KMS-11 (cell line): ENCODE measurements around the gene TLNRD1.
"Not testable (repeated sequence)": the region's sequence is repeated elsewhere in the genome, so short reads cannot be mapped to it uniquely, and the experiment has no call there.

Source experiments
- H2AFZ ChIP-seq: fragments of 200-600 bp; sonication (generic); 2 replicates; pipeline ENCODE4 v1.6.1; 2016; ENCODE audit warnings: antibody characterized with exemption, mixed run types, low read depth
- H3K27ac ChIP-seq: fragments of 200-600 bp; sonication (generic); 2 replicates; pipeline ENCODE4 v1.6.1; 2016; ENCODE audit warnings: mild to moderate bottlenecking, mixed run types
- H3K27me3 ChIP-seq: fragments of 200-600 bp; sonication (generic); 2 replicates; pipeline ENCODE4 v1.6.1; 2017; ENCODE audit warnings: mild to moderate bottlenecking, low read depth, mixed run types, moderate library complexity; ENCODE audit not compliant: insufficient read depth
- H3K36me3 ChIP-seq: fragments of 200-600 bp; sonication (generic); 2 replicates; pipeline ENCODE4 v1.6.1; 2017; ENCODE audit warnings: mild to moderate bottlenecking, mixed run types; ENCODE audit not compliant: insufficient read depth
- H3K4me1 ChIP-seq: fragments of 200-600 bp; sonication (generic); 2 replicates; pipeline ENCODE4 v1.6.1; 2016; ENCODE audit warnings: mild to moderate bottlenecking, low read depth, mixed run types; ENCODE audit not compliant: poor library complexity, severe bottlenecking
- H3K4me2 ChIP-seq: fragments of 200-600 bp; sonication (generic); 2 replicates; pipeline ENCODE4 v1.7.0; 2016; ENCODE audit warnings: mild to moderate bottlenecking, mixed run types
- H3K4me3 ChIP-seq: fragments of 200-600 bp; sonication (generic); IDR thresholded peaks from 2 replicates; pipeline ENCODE4 v1.6.1; 2017; ENCODE audit warnings: low read depth, low read length, mixed read lengths; ENCODE audit not compliant: insufficient read depth
- H3K79me2 ChIP-seq: fragments of 200-600 bp; sonication (generic); 2 replicates; pipeline ENCODE4 v1.6.1; 2016; ENCODE audit warnings: low read depth, mixed run types; ENCODE audit not compliant: insufficient read depth
- H3K9ac ChIP-seq: fragments of 200-600 bp; sonication (generic); 2 replicates; pipeline ENCODE4 v1.6.1; 2016; ENCODE audit warnings: mild to moderate bottlenecking, mixed run types
- H4K20me1 ChIP-seq: fragments of 200-600 bp; sonication (generic); 2 replicates; pipeline ENCODE4 v1.6.1; 2016; ENCODE audit warnings: mild to moderate bottlenecking, mixed run types; ENCODE audit not compliant: insufficient read depth
- TF ChIP-seq, protein P1 (sequence below): fragments of 200-600 bp; sonication (generic); conservative IDR thresholded peaks from 2 replicates; pipeline ENCODE4 v1.6.1; 2017; ENCODE audit warnings: low read depth, mild to moderate bottlenecking, antibody characterized with exemption, low read length, moderate library complexity, mixed read lengths

The TLNRD1 gene

DNA sequence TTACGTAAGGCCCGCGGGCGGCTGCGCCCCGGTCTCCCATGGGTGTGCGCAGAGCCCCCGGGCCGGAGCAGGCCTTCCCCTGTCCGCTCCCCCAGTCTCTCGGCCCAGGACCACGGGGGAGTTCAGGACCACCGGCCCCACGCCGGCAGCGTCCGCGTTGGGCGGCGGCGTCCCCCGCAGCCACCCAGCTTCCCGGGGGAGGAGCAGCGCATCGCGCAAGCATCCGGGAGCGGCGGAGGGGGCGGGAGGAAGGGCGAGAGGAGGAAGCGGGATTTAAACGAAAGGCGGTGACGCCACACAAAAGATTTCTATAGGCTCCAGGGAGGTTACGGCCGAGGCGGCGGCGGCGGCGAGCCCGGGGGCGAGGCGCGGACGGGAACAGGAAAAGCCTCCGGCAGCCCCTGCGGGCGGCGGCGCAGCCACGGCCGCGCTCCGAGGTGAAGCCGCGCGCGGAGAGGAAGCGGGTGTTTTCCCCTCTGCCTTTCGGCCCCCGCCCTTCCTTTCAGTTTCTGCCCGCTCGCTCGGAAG lies at the start of gene TLNRD1:
TSS of gene TLNRD1 (plus strand) at position 300 of the 528 bp plus-strand sequence. CDS start 1,349 bp downstream, outside the sequence.
- TF ChIP-seq, protein P1, sequence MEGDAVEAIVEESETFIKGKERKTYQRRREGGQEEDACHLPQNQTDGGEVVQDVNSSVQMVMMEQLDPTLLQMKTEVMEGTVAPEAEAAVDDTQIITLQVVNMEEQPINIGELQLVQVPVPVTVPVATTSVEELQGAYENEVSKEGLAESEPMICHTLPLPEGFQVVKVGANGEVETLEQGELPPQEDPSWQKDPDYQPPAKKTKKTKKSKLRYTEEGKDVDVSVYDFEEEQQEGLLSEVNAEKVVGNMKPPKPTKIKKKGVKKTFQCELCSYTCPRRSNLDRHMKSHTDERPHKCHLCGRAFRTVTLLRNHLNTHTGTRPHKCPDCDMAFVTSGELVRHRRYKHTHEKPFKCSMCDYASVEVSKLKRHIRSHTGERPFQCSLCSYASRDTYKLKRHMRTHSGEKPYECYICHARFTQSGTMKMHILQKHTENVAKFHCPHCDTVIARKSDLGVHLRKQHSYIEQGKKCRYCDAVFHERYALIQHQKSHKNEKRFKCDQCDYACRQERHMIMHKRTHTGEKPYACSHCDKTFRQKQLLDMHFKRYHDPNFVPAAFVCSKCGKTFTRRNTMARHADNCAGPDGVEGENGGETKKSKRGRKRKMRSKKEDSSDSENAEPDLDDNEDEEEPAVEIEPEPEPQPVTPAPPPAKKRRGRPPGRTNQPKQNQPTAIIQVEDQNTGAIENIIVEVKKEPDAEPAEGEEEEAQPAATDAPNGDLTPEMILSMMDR, result no peak
- Histone ChIP-seq H3K27ac (peak within 1 kb of the TSS; percentile 92), H3K4me1 (peaks cover 16% of the 10 kb centered on the region), H2AFZ (peak within 1 kb of the TSS; percentile 64), H4K20me1 (no peaks in the 10 kb centered on the region), H3K79me2 (peaks cover 26% of the 10 kb centered on the region), H3K9ac (peak within 1 kb of the TSS; percentile 94), H3K4me3 (no peak within 1 kb of the TSS), H3K36me3 (no peaks in the 10 kb centered on the region), H3K4me2 (peak within 1 kb of the TSS; percentile 69), H3K27me3 (no peaks in the 10 kb centered on the region)

DNA sequence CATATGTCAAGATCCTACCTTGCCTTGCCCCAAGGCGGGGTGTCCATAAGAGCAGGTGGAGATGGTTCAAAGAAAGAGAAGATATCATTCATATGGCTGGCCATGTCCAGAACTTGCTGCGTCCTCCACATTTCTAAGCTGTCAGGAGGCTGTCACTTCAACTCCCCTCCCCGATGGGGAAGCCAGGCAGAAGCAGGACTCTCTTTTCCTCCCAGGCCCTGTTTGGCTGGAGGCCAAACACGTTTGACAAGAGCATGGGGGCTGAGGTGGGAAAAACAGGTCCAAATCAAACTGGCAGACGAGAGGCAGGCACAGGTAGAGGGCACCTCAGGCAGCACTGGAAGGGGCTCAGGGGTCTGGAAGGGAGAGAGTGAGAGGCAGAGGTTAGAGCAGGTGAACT lies 48.8 kb upstream of the TLNRD1 start:
- Histone ChIP-seq H3K4me2 (no peak overlapping the region), H3K27ac (no peak overlapping the region), H4K20me1 (no peaks in the 10 kb centered on the region), H3K36me3 (no peaks in the 10 kb centered on the region), H2AFZ (no peak overlapping the region), H3K4me1 (no peaks in the 10 kb centered on the region), H3K27me3 (no peaks in the 10 kb centered on the region), H3K9ac (no peak overlapping the region), H3K4me3 (no peak overlapping the region), H3K79me2 (no peaks in the 10 kb centered on the region)
- TF ChIP-seq, protein P1, result no peak

DNA sequence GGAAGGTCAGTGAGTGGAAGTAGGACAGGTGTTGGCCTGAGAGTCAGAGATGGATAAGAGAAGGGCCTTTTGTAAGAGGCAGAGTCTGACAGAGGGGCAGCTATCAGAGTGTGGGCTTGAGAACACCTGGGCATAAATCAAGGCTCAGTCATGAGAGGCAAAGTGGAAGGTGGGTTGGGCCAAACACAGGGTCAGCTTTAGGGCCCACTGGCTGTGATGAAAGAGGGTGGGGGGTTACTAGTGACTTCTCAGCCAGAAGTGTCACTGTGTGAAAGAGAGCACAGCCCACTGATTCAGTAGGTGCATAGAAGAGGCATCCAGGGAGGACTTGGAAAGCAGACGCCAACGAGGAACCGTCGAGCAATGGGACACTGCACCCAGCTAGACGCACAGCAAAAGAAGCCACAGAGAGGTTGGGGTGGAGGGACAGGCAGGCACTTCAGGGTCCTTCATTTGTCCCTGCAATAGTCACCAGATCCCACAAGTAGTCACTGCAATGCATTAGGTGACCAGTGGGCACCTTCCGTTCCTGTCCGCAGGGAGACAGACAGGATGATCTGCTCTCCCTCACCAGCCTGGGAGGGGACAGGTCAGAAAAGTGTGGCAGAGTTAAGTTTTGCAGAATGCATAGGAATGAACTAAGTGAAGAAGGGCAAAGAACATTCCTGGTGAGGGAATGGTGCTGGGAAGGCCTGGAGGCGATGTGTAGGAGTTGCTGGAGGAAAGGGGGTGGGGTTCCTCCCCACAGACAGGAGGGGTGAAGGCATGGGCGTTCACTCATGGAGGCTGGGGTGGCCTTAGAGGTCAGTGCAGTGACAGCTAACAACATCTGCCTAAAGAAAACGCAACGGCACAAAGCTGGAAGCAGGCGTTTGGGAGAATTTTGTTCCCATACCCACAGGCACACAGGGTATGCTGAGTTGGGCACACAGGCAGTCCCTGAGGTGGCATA lies 47.4 kb upstream of the TLNRD1 start:
- no peak overlapping the region for H3K27ac ChIP-seq

DNA sequence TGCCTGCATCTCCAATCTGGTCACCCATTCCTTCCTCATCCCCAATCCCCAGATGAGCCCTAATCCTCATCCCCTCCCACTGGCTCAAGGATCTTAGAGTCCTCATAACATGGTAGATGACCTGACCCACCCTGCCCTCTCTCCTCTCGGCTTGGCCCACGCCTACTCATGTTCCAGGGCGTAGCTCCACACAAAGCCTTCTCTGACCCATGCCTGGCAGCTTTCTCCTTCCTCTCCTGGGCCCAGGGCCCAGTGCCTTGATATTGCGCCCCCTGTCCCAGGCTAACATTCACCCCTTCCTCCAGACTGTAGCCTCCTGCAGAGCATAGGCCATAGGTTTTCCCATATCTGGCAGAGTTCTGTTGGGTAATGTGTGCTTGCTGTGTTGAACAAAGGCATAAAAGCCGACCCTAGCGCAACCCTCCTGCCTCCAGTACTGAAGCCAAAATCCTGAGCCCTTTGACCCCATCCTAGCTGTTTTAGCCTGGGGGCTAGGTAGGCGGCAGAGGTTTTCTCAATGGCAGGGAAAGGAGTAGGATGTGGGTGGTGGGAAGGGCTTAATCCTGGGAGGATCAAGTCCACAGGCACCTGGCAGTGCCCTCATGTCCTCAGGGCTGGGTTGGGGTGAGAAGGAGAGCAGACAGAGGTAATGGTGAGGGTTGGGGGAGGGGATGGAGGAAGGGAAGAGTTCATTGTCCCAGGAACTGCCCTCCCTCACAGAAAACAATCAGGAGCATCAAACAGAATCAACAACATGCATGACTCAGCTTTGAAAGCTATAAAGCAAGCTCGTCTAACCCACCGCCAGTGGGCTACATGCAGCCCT lies 46.6 kb upstream of the TLNRD1 start:
- Histone ChIP-seq H3K27ac (no peak overlapping the region), H3K4me1 (no peaks in the 10 kb centered on the region), H3K4me3 (no peak overlapping the region), H3K27me3 (no peaks in the 10 kb centered on the region), H2AFZ (no peak overlapping the region), H3K9ac (no peak overlapping the region), H3K4me2 (no peak overlapping the region), H3K79me2 (no peaks in the 10 kb centered on the region), H4K20me1 (no peaks in the 10 kb centered on the region), H3K36me3 (no peaks in the 10 kb centered on the region)
- TF ChIP-seq, protein P1, result no peak

More for the DNA sequence above, 47.4 kb upstream of the TLNRD1 start:
- Histone ChIP-seq H3K79me2 (no peaks in the 10 kb centered on the region), H3K36me3 (no peaks in the 10 kb centered on the region), H3K4me3 (no peak overlapping the region), H3K9ac (no peak overlapping the region), H3K4me1 (no peaks in the 10 kb centered on the region), H4K20me1 (no peaks in the 10 kb centered on the region), H2AFZ (no peak overlapping the region), H3K4me2 (no peak overlapping the region), H3K27me3 (no peaks in the 10 kb centered on the region)
- TF ChIP-seq, protein P1, result no peak

DNA sequence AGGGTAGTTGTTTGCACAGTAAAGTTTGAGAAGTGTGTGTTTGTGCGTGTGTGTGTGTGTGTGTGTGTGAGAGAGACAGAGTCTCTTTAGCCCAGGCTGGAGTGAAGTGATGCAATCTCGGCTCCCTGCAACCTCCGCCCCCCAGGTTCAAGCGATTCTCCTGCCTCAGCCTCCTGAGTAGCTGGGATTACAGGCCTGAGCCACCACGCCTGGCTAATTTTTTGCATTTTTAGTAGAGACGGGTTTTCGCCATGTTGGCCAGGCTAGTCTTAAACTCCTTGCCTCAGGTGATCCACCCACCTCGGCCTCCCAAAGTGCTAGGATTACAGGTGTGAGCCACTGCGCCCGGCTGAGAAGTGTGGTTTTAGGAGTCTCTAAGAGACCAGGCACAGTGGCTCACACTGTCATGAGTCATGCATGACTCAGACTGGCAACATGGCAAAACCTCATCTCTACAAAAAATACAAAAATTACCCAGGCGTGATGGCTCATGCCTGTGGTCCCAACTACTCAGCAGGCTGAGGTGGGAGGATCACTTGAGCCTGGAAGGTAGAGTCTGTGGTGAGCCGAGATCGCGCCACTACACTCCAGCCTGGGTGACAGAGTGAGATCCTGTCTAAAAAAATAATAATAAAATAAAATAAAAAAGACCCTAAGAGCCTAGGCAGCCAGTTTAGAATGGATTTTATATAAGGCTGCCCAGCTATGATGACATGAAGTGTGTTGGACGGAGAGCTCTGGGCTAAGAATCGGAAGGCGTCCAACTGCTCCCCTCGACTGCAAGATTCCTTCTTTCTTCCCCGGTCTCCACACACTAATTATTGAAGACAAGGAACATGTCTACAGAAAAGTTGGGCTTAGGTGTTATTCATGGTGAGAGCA lies 44.9 kb upstream of the TLNRD1 start:
- H3K36me3 ChIP-seq, H3K9ac ChIP-seq, H3K27ac ChIP-seq, H3K4me1 ChIP-seq, H4K20me1 ChIP-seq, H3K4me2 ChIP-seq, H2AFZ ChIP-seq, H3K79me2 ChIP-seq, H3K27me3 ChIP-seq, H3K4me3 ChIP-seq: not testable (repeated sequence)
